BLaER1 (cell line): ENCODE results near the gene TCEA3.
A peak's percentile ranks its signal among the peaks of the same experiment; 100 is the strongest.

Experiments used
- H3K27ac ChIP-seq: shearing (Covaris generic); formaldehyde crosslinking; 2 replicates; pipeline ENCODE4 v1.8.1; 2022
- H3K27me3 ChIP-seq: shearing (Covaris generic); formaldehyde crosslinking; 2 replicates; pipeline ENCODE4 v1.8.1; 2022
- H3K36me3 ChIP-seq: shearing (Covaris generic); formaldehyde crosslinking; 2 replicates; pipeline ENCODE4 v1.8.1; 2022
- H3K4me1 ChIP-seq: shearing (Covaris generic); formaldehyde crosslinking; 2 replicates; pipeline ENCODE4 v1.8.1; 2022
- H3K4me2 ChIP-seq: shearing (Covaris generic); formaldehyde crosslinking; 2 replicates; pipeline ENCODE4 v1.8.1; 2022
- H3K4me3 ChIP-seq: shearing (Covaris generic); formaldehyde crosslinking; 2 replicates; pipeline ENCODE4 v1.8.1; 2022
- H3K9ac ChIP-seq: shearing (Covaris generic); formaldehyde crosslinking; 2 replicates; pipeline ENCODE4 v1.8.1; 2022
- H3K9me3 ChIP-seq: shearing (Covaris generic); formaldehyde crosslinking; 2 replicates; pipeline ENCODE4 v1.8.1; 2022
- H4K20me1 ChIP-seq: shearing (Covaris generic); formaldehyde crosslinking; 2 replicates; pipeline ENCODE4 v1.8.1; 2022
- Cebpa-rat ChIP-seq: shearing (Covaris generic); IDR thresholded peaks from 2 replicates; pipeline ENCODE4 v1.8.1; 2022

TCEA3 gene

GRCh38 chr1:23448846-23449245 lies 24.3 kb upstream of the TCEA3 start:
- H3K36me3 ChIP-seq, result no peaks in the 10 kb centered on the region
- no peak overlapping the region for H3K9ac ChIP-seq
- no peak overlapping the region for H3K27ac ChIP-seq
- no peak for TF ChIP-seq Cebpa-rat
- no peaks in the 10 kb centered on the region for H3K27me3 ChIP-seq
- H3K4me3 ChIP-seq, result no peak overlapping the region
- peaks cover 48% of the 10 kb centered on the region for H3K4me1 ChIP-seq
- H4K20me1 ChIP-seq, result peaks cover 25% of the 10 kb centered on the region
- no peaks in the 10 kb centered on the region for H3K9me3 ChIP-seq
- no peak overlapping the region for H3K4me2 ChIP-seq

- H3K9ac ChIP-seq, result no peak overlapping the region
- H3K9me3 ChIP-seq, result no peaks in the 10 kb centered on the region
- H3K4me3 ChIP-seq, result no peak overlapping the region
- H3K27me3 ChIP-seq, result no peaks in the 10 kb centered on the region
- peaks cover 35% of the 10 kb centered on the region for H3K4me1 ChIP-seq
- TF ChIP-seq Cebpa-rat, result no peak
- no peak overlapping the region for H3K4me2 ChIP-seq
- peaks cover 7% of the 10 kb centered on the region for H4K20me1 ChIP-seq
- H3K36me3 ChIP-seq, result no peaks in the 10 kb centered on the region
- no peak overlapping the region for H3K27ac ChIP-seq
Measured at GRCh38 chr1:23446661-23447310, 22.2 kb upstream of the TCEA3 start.

GRCh38 chr1:23444596-23445390 lies 20.2 kb upstream of the TCEA3 start:
- peak overlapping the region; percentile 2; the same call in 1 of the 2 replicates for H3K4me2 ChIP-seq
- TF ChIP-seq Cebpa-rat, result no peak
- no peaks in the 10 kb centered on the region for H3K9me3 ChIP-seq
- no peaks in the 10 kb centered on the region for H3K27me3 ChIP-seq
- peaks cover 27% of the 10 kb centered on the region for H3K4me1 ChIP-seq
- no peak overlapping the region for H3K4me3 ChIP-seq
- H3K36me3 ChIP-seq, result no peaks in the 10 kb centered on the region
- H3K27ac ChIP-seq, result no peak overlapping the region
- H3K9ac ChIP-seq, result no peak overlapping the region
- H4K20me1 ChIP-seq, result no peaks in the 10 kb centered on the region

GRCh38 chr1:23444104-23444533 lies 19.6 kb upstream of the TCEA3 start:
- Histone ChIP-seq H4K20me1 (no peaks in the 10 kb centered on the region), H3K9ac (no peak overlapping the region), H3K9me3 (no peaks in the 10 kb centered on the region), H3K4me1 (peaks cover 27% of the 10 kb centered on the region), H3K4me2 (no peak overlapping the region), H3K27ac (no peak overlapping the region), H3K27me3 (no peaks in the 10 kb centered on the region), H3K36me3 (no peaks in the 10 kb centered on the region), H3K4me3 (no peak overlapping the region)
- TF ChIP-seq Cebpa-rat, result no peak

GRCh38 chr1:23442751-23443150 lies 18.2 kb upstream of the TCEA3 start:
- Histone ChIP-seq H3K4me1 (peaks cover 27% of the 10 kb centered on the region), H4K20me1 (no peaks in the 10 kb centered on the region), H3K36me3 (no peaks in the 10 kb centered on the region), H3K27ac (no peak overlapping the region), H3K9ac (no peak overlapping the region), H3K9me3 (no peaks in the 10 kb centered on the region), H3K27me3 (no peaks in the 10 kb centered on the region), H3K4me3 (no peak overlapping the region), H3K4me2 (no peak overlapping the region)
- TF ChIP-seq Cebpa-rat, result no peak

- no peaks in the 10 kb centered on the region for H3K27me3 ChIP-seq
- no peak for TF ChIP-seq Cebpa-rat
Measured at GRCh38 chr1:23441446-23442148, 17.0 kb upstream of the TCEA3 start.

GRCh38 chr1:23438545-23438944 lies 14.0 kb upstream of the TCEA3 start:
- Histone ChIP-seq H3K4me3 (no peak overlapping the region), H3K27me3 (no peaks in the 10 kb centered on the region), H3K9ac (no peak overlapping the region), H4K20me1 (no peaks in the 10 kb centered on the region), H3K9me3 (no peaks in the 10 kb centered on the region), H3K27ac (no peak overlapping the region), H3K4me2 (no peak overlapping the region), H3K36me3 (0 out of 2 replicates have a peak, but pooled peaks cover 4% of the 10 kb centered on the region), H3K4me1 (peaks cover 13% of the 10 kb centered on the region)
- no peak for TF ChIP-seq Cebpa-rat

More at GRCh38 chr1:23441446-23442148, 17.0 kb upstream of the TCEA3 start:
- H3K9ac ChIP-seq, result no peak overlapping the region
- no peak overlapping the region for H3K4me2 ChIP-seq
- no peaks in the 10 kb centered on the region for H3K36me3 ChIP-seq
- H3K4me1 ChIP-seq, result peaks cover 27% of the 10 kb centered on the region
- no peaks in the 10 kb centered on the region for H3K9me3 ChIP-seq
- H3K27ac ChIP-seq, result no peak overlapping the region
- no peaks in the 10 kb centered on the region for H4K20me1 ChIP-seq
- no peak overlapping the region for H3K4me3 ChIP-seq

GRCh38 chr1:23437355-23437664 lies 12.8 kb upstream of the TCEA3 start:
- H3K4me3 ChIP-seq, result no peak overlapping the region
- no peak for TF ChIP-seq Cebpa-rat
- peaks cover 12% of the 10 kb centered on the region; the same call in 1 of the 2 replicates for H3K36me3 ChIP-seq
- no peak overlapping the region for H3K27ac ChIP-seq
- no peaks in the 10 kb centered on the region for H4K20me1 ChIP-seq
- H3K9me3 ChIP-seq, result no peaks in the 10 kb centered on the region
- H3K4me1 ChIP-seq, result peaks cover 11% of the 10 kb centered on the region
- no peak overlapping the region for H3K9ac ChIP-seq
- H3K27me3 ChIP-seq, result no peaks in the 10 kb centered on the region
- H3K4me2 ChIP-seq, result no peak overlapping the region

- Histone ChIP-seq H3K9ac (no peak overlapping the region), H3K4me3 (no peak overlapping the region), H4K20me1 (no peaks in the 10 kb centered on the region), H3K27me3 (no peaks in the 10 kb centered on the region), H3K36me3 (peaks cover 12% of the 10 kb centered on the region; the same call in 1 of the 2 replicates), H3K27ac (no peak overlapping the region), H3K4me2 (0 out of 2 replicates have a peak overlapping the region, but pooled peaks have one; percentile 23), H3K9me3 (no peaks in the 10 kb centered on the region), H3K4me1 (peaks cover 9% of the 10 kb centered on the region)
- no peak for TF ChIP-seq Cebpa-rat
Measured at GRCh38 chr1:23436520-23437354, 12.2 kb upstream of the TCEA3 start.
